NCI-H345 treated with DMSO at 0.1 percent for 48 hours (cell line): Measurements from ENCODE around the gene GCSAML.

Experiments
- DNase-seq: peaks from one replicate; lab custom pipeline; 2025; ENCODE audit not compliant: unreplicated experiment; lab: John Stamatoyannopoulos, UW

Gene GCSAML

GRCh38 chr1:247574236-247574635, 25.3 kb downstream of the GCSAML start:
- no peak for DNase-seq

GRCh38 chr1:247574664-247575063, 25.7 kb downstream of the GCSAML start:
- no peak for DNase-seq

GRCh38 chr1:247576514-247576913, 27.6 kb downstream of the GCSAML start:
- DNase-seq, result no peak

- no peak for DNase-seq
Measured at GRCh38 chr1:247578946-247579460, 30.1 kb downstream of the GCSAML start.

GRCh38 chr1:247588060-247588459, 39.1 kb downstream of the GCSAML start, which contains the start of gene OR2G2:
Gene OR2G2 (plus strand): TSS chr1:247588360. CDS start chr1:247588360, 0 bp downstream.
- DNase-seq, result no peak

GRCh38 chr1:247605286-247605685, 56.4 kb downstream of the GCSAML start, which contains the start of gene OR2G3:
Gene OR2G3 (plus strand): TSS chr1:247605586. CDS start chr1:247605586, 0 bp downstream.
- no peak for DNase-seq

GRCh38 chr1:247613405-247613804, 64.5 kb downstream of the GCSAML start:
- no peak for DNase-seq

- DNase-seq, result no peak
Measured at GRCh38 chr1:247614625-247615024, 65.7 kb downstream of the GCSAML start.
